Stomach smooth muscle (tissue), 2 donors: ENCODE results near the gene SND1.

ENCODE experiments used
- H3K27ac ChIP-seq: one replicate; pipeline ENCODE4 v1.7.0; 2013; ENCODE audit warnings: mild to moderate bottlenecking, low read length, inconsistent platforms
- H3K27me3 ChIP-seq, 2 donors: one replicate each; pipeline ENCODE4 v1.7.0; 2013; ENCODE audit warnings: low read length in 2 of 2; ENCODE audit not compliant: insufficient read depth in 2 of 2, control insufficient read depth in 1 of 2
- H3K36me3 ChIP-seq, 2 donors: one replicate each; pipeline ENCODE4 v1.7.0; 2013; ENCODE audit warnings: low read length in 2 of 2; ENCODE audit not compliant: control insufficient read depth in 2 of 2, insufficient read depth in 2 of 2
- H3K4me1 ChIP-seq: one replicate; pipeline ENCODE4 v1.7.0; 2013; ENCODE audit warnings: low read length; ENCODE audit not compliant: control insufficient read depth, insufficient read depth
- H3K4me3 ChIP-seq, 2 donors: one replicate each; pipeline ENCODE4 v1.7.0; 2013; ENCODE audit warnings: low read length in 2 of 2
- H3K9ac ChIP-seq, 2 donors: one replicate each; pipeline ENCODE4 v1.7.0; 2013; ENCODE audit warnings: low read length in 2 of 2, mild to moderate bottlenecking in 1 of 2
- H3K9me3 ChIP-seq, 2 donors: one replicate each; pipeline ENCODE4 v1.7.0; 2013; ENCODE audit warnings: low read length in 2 of 2; ENCODE audit not compliant: control insufficient read depth in 2 of 2
- donor health status: healthy.
- donor health status: Pancreatic carcinoma.

The SND1 gene

GRCh38 chr7:128025819-128026218 is 373.8 kb downstream of the SND1 start:
- H3K27ac ChIP-seq, result no peak overlapping the region

GRCh38 chr7:128026551-128026950 is 374.6 kb downstream of the SND1 start:
- H3K4me1 ChIP-seq, result peaks cover 4% of the 10 kb centered on the region
- H3K4me3 ChIP-seq, result no peak overlapping the region
- no peaks in the 10 kb centered on the region for H3K9me3 ChIP-seq
- H3K36me3 ChIP-seq, result peaks cover 0 to 8% of the 10 kb centered on the region in 2 donors
- no peak overlapping the region for H3K27ac ChIP-seq
- H3K9ac ChIP-seq, result no peak overlapping the region
- H3K27me3 ChIP-seq, result peaks cover 0 to 3% of the 10 kb centered on the region in 2 donors

More at GRCh38 chr7:128025819-128026218, 373.8 kb downstream of the SND1 start:
- H3K36me3 ChIP-seq, result peaks cover 0 to 8% of the 10 kb centered on the region in 2 donors
- H3K9me3 ChIP-seq, result no peaks in the 10 kb centered on the region
- H3K9ac ChIP-seq, result no peak overlapping the region
- peaks cover 4% of the 10 kb centered on the region for H3K4me1 ChIP-seq
- H3K27me3 ChIP-seq, result peaks cover 0 to 3% of the 10 kb centered on the region in 2 donors
- no peak overlapping the region for H3K4me3 ChIP-seq

GRCh38 chr7:128027485-128027980 is 375.5 kb downstream of the SND1 start:
- Histone ChIP-seq H3K36me3 (peaks cover 0 to 8% of the 10 kb centered on the region in 2 donors), H3K27ac (no peak overlapping the region), H3K4me1 (peaks cover 7% of the 10 kb centered on the region), H3K4me3 (peak overlapping the region in 1 of 2 donors; percentile 13), H3K9me3 (no peaks in the 10 kb centered on the region), H3K27me3 (peaks cover 0 to 3% of the 10 kb centered on the region in 2 donors), H3K9ac (no peak overlapping the region)

GRCh38 chr7:128029405-128029995 is 377.5 kb downstream of the SND1 start:
- Histone ChIP-seq H3K4me1 (peaks cover 13% of the 10 kb centered on the region), H3K36me3 (peaks cover 0 to 8% of the 10 kb centered on the region in 2 donors), H3K27ac (no peak overlapping the region), H3K9ac (no peak overlapping the region), H3K9me3 (no peaks in the 10 kb centered on the region), H3K27me3 (peaks cover 0 to 3% of the 10 kb centered on the region in 2 donors), H3K4me3 (peak overlapping the region in 1 of 2 donors; percentile 14)

- Histone ChIP-seq H3K27me3 (peaks cover 0 to 3% of the 10 kb centered on the region in 2 donors), H3K4me1 (peaks cover 13% of the 10 kb centered on the region), H3K27ac (no peak overlapping the region), H3K9me3 (no peaks in the 10 kb centered on the region), H3K4me3 (peak overlapping the region; percentile 50 to 75), H3K9ac (peak overlapping the region in 1 of 2 donors; percentile 32), H3K36me3 (peaks cover 0 to 8% of the 10 kb centered on the region in 2 donors)
Observed at GRCh38 chr7:128030263-128030653, 378.3 kb downstream of the SND1 start.

GRCh38 chr7:128030654-128031611 is 378.9 kb downstream of the SND1 start, which contains the start of gene LRRC4:
TSS of gene LRRC4 (minus strand) at chr7:128031437. CDS start at chr7:128030640, 797 bp downstream.
- no peak within 1 kb of the TSS for H3K27ac ChIP-seq
- H3K4me3 ChIP-seq, result peak within 1 kb of the TSS; percentile 61 to 76
- H3K36me3 ChIP-seq, result peaks cover 0 to 8% of the 10 kb centered on the region in 2 donors
- H3K27me3 ChIP-seq, result peaks cover 0 to 3% of the 10 kb centered on the region in 2 donors
- H3K4me1 ChIP-seq, result peaks cover 13% of the 10 kb centered on the region
- H3K9ac ChIP-seq, result peak within 1 kb of the TSS in 1 of 2 donors; percentile 32
- H3K9me3 ChIP-seq, result no peaks in the 10 kb centered on the region

- Histone ChIP-seq H3K4me3 (peak overlapping the region; percentile 61 to 76), H3K9ac (peak overlapping the region in 1 of 2 donors; percentile 40), H3K27ac (no peak overlapping the region), H3K4me1 (peaks cover 13% of the 10 kb centered on the region), H3K36me3 (peaks cover 0 to 8% of the 10 kb centered on the region in 2 donors), H3K27me3 (peaks cover 0 to 3% of the 10 kb centered on the region in 2 donors), H3K9me3 (no peaks in the 10 kb centered on the region)
Observed at GRCh38 chr7:128031901-128032604, 380.1 kb downstream of the SND1 start.

GRCh38 chr7:128032605-128033235 is 380.7 kb downstream of the SND1 start:
- H3K9ac ChIP-seq, result peak overlapping the region; percentile 21 to 40
- peaks cover 0 to 3% of the 10 kb centered on the region in 2 donors for H3K27me3 ChIP-seq
- peaks cover 13% of the 10 kb centered on the region for H3K4me1 ChIP-seq
- H3K9me3 ChIP-seq, result no peaks in the 10 kb centered on the region
- H3K27ac ChIP-seq, result no peak overlapping the region
- peak overlapping the region; percentile 60 to 72 for H3K4me3 ChIP-seq
- H3K36me3 ChIP-seq, result peaks cover 0 to 8% of the 10 kb centered on the region in 2 donors

GRCh38 chr7:128033246-128033645 is 381.3 kb downstream of the SND1 start:
- H3K4me1 ChIP-seq, result peaks cover 13% of the 10 kb centered on the region
- peak overlapping the region in 1 of 2 donors; percentile 72 for H3K4me3 ChIP-seq
- H3K27me3 ChIP-seq, result peaks cover 0 to 3% of the 10 kb centered on the region in 2 donors
- H3K9ac ChIP-seq, result peak overlapping the region in 1 of 2 donors; percentile 40
- peaks cover 0 to 8% of the 10 kb centered on the region in 2 donors for H3K36me3 ChIP-seq
- H3K27ac ChIP-seq, result no peak overlapping the region
- no peaks in the 10 kb centered on the region for H3K9me3 ChIP-seq

- no peaks in the 10 kb centered on the region for H3K27me3 ChIP-seq
- H3K9ac ChIP-seq, result no peak overlapping the region
- peaks cover 9% of the 10 kb centered on the region for H3K4me1 ChIP-seq
- no peaks in the 10 kb centered on the region for H3K9me3 ChIP-seq
- H3K36me3 ChIP-seq, result no peaks in the 10 kb centered on the region
- H3K27ac ChIP-seq, result no peak overlapping the region
- no peak overlapping the region for H3K4me3 ChIP-seq
Observed at GRCh38 chr7:128034825-128035224, 382.8 kb downstream of the SND1 start.
